Mesenchymal stem cell (in vitro differentiated cells and primary cell): Measurements from ENCODE around the gene BMPR1A.
A peak's percentile ranks its signal among the peaks of the same experiment; 100 is the strongest.

ENCODE experiments used
- DNase-seq: peaks from one replicate; pipeline ENCODE4 v3.0.0-alpha.2; 2013
- H2AFZ ChIP-seq: one replicate; pipeline ENCODE4 v1.6.1; 2013; ENCODE audit warnings: low read depth, mild to moderate bottlenecking, control low read depth, inconsistent platforms, low read length, moderate library complexity
- H2AK5ac ChIP-seq: 2 replicates; pipeline ENCODE4 v1.6.1; 2013; ENCODE audit warnings: low read length, moderate library complexity, mild to moderate bottlenecking, inconsistent platforms; ENCODE audit not compliant: severe bottlenecking
- H2BK120ac ChIP-seq: one replicate; pipeline ENCODE4 v1.6.1; 2013; ENCODE audit warnings: low read depth, mild to moderate bottlenecking, inconsistent platforms, low read length, moderate library complexity
- H2BK12ac ChIP-seq, 2 experiments: one replicate each; pipeline ENCODE4 v1.6.1; 2013; ENCODE audit warnings: inconsistent platforms in 2 of 2, low read length in 2 of 2, mild to moderate bottlenecking in 2 of 2, moderate library complexity in 2 of 2, control low read depth in 1 of 2
- H2BK15ac ChIP-seq: one replicate; pipeline ENCODE4 v1.6.1; 2013; ENCODE audit warnings: mild to moderate bottlenecking, low read depth, inconsistent platforms; ENCODE audit not compliant: poor library complexity, severe bottlenecking
- H2BK5ac ChIP-seq: 2 replicates; pipeline ENCODE4 v1.6.1; 2013; ENCODE audit warnings: low read depth, mild to moderate bottlenecking, low read length, control low read depth, inconsistent platforms; ENCODE audit not compliant: poor library complexity, severe bottlenecking
- H3K14ac ChIP-seq, 2 experiments: one replicate each; pipeline ENCODE4 v1.6.1; 2013; ENCODE audit warnings: inconsistent platforms in 2 of 2, low read length in 2 of 2, control low read depth in 1 of 2, mild to moderate bottlenecking in 1 of 2, moderate library complexity in 1 of 2
- H3K18ac ChIP-seq, 2 experiments: one replicate each; pipeline ENCODE4 v1.6.1; 2013; ENCODE audit warnings: inconsistent platforms in 2 of 2, low read length in 2 of 2, control low read depth in 1 of 2, low read depth in 1 of 2, mild to moderate bottlenecking in 1 of 2
- H3K23ac ChIP-seq, 2 experiments: one replicate each; pipeline ENCODE4 v1.6.1; 2013; ENCODE audit warnings: inconsistent platforms in 2 of 2, low read length in 2 of 2, mild to moderate bottlenecking in 2 of 2, moderate library complexity in 2 of 2, control low read depth in 1 of 2
- H3K27ac ChIP-seq: 2 replicates; pipeline ENCODE4 v1.5.1; 2013; ENCODE audit warnings: mild to moderate bottlenecking, moderate library complexity, low read length, control low read depth, inconsistent platforms; ENCODE audit not compliant: poor library complexity, severe bottlenecking
- H3K27me3 ChIP-seq, 2 experiments: 2 replicates each; pipeline versions ENCODE4 v1.6.1 to v1.7.0; 2013; ENCODE audit warnings: low read length in 2 of 2, mild to moderate bottlenecking in 2 of 2, moderate library complexity in 2 of 2, control low read depth in 1 of 2, inconsistent platforms in 1 of 2; ENCODE audit not compliant: control insufficient read depth in 1 of 2, insufficient read depth in 1 of 2
- H3K36me3 ChIP-seq, 2 experiments: 2 replicates each; pipeline versions ENCODE4 v1.6.1 to v1.7.0; 2013; ENCODE audit warnings: low read length in 2 of 2, control low read depth in 1 of 2, inconsistent platforms in 1 of 2, low read depth in 1 of 2, mild to moderate bottlenecking in 1 of 2; ENCODE audit not compliant: insufficient read depth in 2 of 2, control insufficient read depth in 1 of 2
- H3K4ac ChIP-seq, 2 experiments: one replicate each; pipeline ENCODE4 v1.6.1; 2013; ENCODE audit warnings: inconsistent platforms in 2 of 2, low read length in 2 of 2, mild to moderate bottlenecking in 2 of 2, moderate library complexity in 2 of 2, control low read depth in 1 of 2, low read depth in 1 of 2
- H3K4me1 ChIP-seq: 2 replicates; pipeline ENCODE4 v1.6.1; 2013; ENCODE audit warnings: low read depth, low read length, control low read depth; ENCODE audit not compliant: control insufficient read depth, insufficient read depth
- H3K4me2 ChIP-seq: 2 replicates; pipeline ENCODE4 v1.6.1; 2013; ENCODE audit warnings: low read length, mild to moderate bottlenecking, inconsistent platforms; ENCODE audit not compliant: poor library complexity, severe bottlenecking
- H3K4me3 ChIP-seq, 2 experiments: 2 replicates each; pipeline versions ENCODE4 v1.5.1 to v1.7.0; 2013; ENCODE audit warnings: low read length in 2 of 2, mild to moderate bottlenecking in 2 of 2, control low read depth in 1 of 2, low read depth in 1 of 2; ENCODE audit not compliant: insufficient read depth in 1 of 2
- H3K79me1 ChIP-seq: replicated peaks from 2 replicates; pipeline ENCODE4 v1.6.1; 2013; ENCODE audit warnings: mild to moderate bottlenecking, control low read depth, low read length, inconsistent platforms; ENCODE audit not compliant: poor library complexity, severe bottlenecking
- H3K9ac ChIP-seq: 2 replicates; pipeline ENCODE4 v1.7.0; 2013; ENCODE audit warnings: mild to moderate bottlenecking, low read length, moderate library complexity
- H3K9me3 ChIP-seq: 2 replicates; pipeline ENCODE4 v1.7.0; 2013; ENCODE audit warnings: mild to moderate bottlenecking, low read length; ENCODE audit not compliant: control insufficient read depth
- H4K8ac ChIP-seq: one replicate; pipeline ENCODE4 v1.6.1; 2013; ENCODE audit warnings: inconsistent platforms, mild to moderate bottlenecking, low read length, moderate library complexity
- H4K91ac ChIP-seq: one replicate; pipeline ENCODE4 v1.6.1; 2013; ENCODE audit warnings: mild to moderate bottlenecking, low read length, inconsistent platforms
- WGBS: methylation state at CpG from one replicate; pipeline ENCODE4 v1.1.7; 2013; ENCODE audit warnings: mixed read lengths; 5-methylcytosine and 5-hydroxymethylcytosine counted together

BMPR1A gene

GRCh38 chr10:86785968-86786367 lies 29.5 kb downstream of the BMPR1A start:
- Histone ChIP-seq H3K14ac (no peak overlapping the region), H2BK12ac (no peak overlapping the region), H3K79me1 (peaks cover 17% of the 10 kb centered on the region), H3K27me3 (no peaks in the 10 kb centered on the region), H3K4ac (no peak overlapping the region), H3K4me2 (no peak overlapping the region), H3K9me3 (no peaks in the 10 kb centered on the region), H3K36me3 (no peaks in the 10 kb centered on the region), H3K4me3 (no peak overlapping the region), H2AK5ac (no peak overlapping the region), H2AFZ (no peak overlapping the region), H3K23ac (no peak overlapping the region), H4K8ac (no peak overlapping the region), H4K91ac (no peak overlapping the region), H3K4me1 (peaks cover 7% of the 10 kb centered on the region), H2BK15ac (no peak overlapping the region), H2BK5ac (peak overlapping the region; percentile 20), H3K27ac (no peak overlapping the region), H2BK120ac (no peak overlapping the region), H3K18ac (peak overlapping the region in 1 of 2 experiments; percentile 61), H3K9ac (no peak overlapping the region)
- peak; percentile 26 for DNase-seq
- 51% methylated on average over 5 of the region's 5 CpGs for whole genome bisulfite sequencing

GRCh38 chr10:86786368-86786767 lies 29.9 kb downstream of the BMPR1A start:
- H2BK12ac ChIP-seq: no peak overlapping the region

GRCh38 chr10:86790394-86790793 lies 34.0 kb downstream of the BMPR1A start:
- H3K18ac ChIP-seq: no peak overlapping the region

More at GRCh38 chr10:86786368-86786767, 29.9 kb downstream of the BMPR1A start:
- Histone ChIP-seq H3K9me3 (no peaks in the 10 kb centered on the region), H3K18ac (no peak overlapping the region), H3K27me3 (no peaks in the 10 kb centered on the region), H3K4me2 (no peak overlapping the region), H3K27ac (no peak overlapping the region), H2AFZ (no peak overlapping the region), H3K4me1 (peaks cover 7% of the 10 kb centered on the region), H4K91ac (no peak overlapping the region), H2AK5ac (no peak overlapping the region), H3K23ac (no peak overlapping the region), H3K4ac (no peak overlapping the region), H3K14ac (no peak overlapping the region), H3K79me1 (peaks cover 17% of the 10 kb centered on the region), H3K9ac (no peak overlapping the region), H2BK15ac (no peak overlapping the region), H2BK120ac (peak overlapping the region; percentile 23), H3K36me3 (no peaks in the 10 kb centered on the region), H3K4me3 (no peak overlapping the region), H4K8ac (no peak overlapping the region), H2BK5ac (peak overlapping the region; percentile 20)
- 27% methylated on average over 4 of the region's 4 CpGs for WGBS
- peak; percentile 29 for DNase-seq

GRCh38 chr10:86792461-86793167 lies 36.2 kb downstream of the BMPR1A start:
- Histone ChIP-seq H3K27ac (no peak overlapping the region), H3K18ac (no peak overlapping the region), H4K91ac (no peak overlapping the region), H3K9me3 (no peaks in the 10 kb centered on the region), H3K36me3 (no peaks in the 10 kb centered on the region), H3K4ac (no peak overlapping the region), H4K8ac (no peak overlapping the region), H2BK12ac (no peak overlapping the region), H3K23ac (no peak overlapping the region), H2AFZ (no peak overlapping the region), H3K4me1 (no peaks in the 10 kb centered on the region), H3K14ac (no peak overlapping the region), H2BK15ac (no peak overlapping the region), H3K79me1 (peaks cover 16% of the 10 kb centered on the region), H3K9ac (no peak overlapping the region), H3K27me3 (no peaks in the 10 kb centered on the region), H3K4me3 (no peak overlapping the region), H3K4me2 (no peak overlapping the region), H2AK5ac (no peak overlapping the region), H2BK5ac (no peak overlapping the region), H2BK120ac (no peak overlapping the region)
- WGBS: no CpG with 5 or more reads among the region's 1 CpG
- no peak for DNase-seq

More at GRCh38 chr10:86790394-86790793, 34.0 kb downstream of the BMPR1A start:
- H2AFZ ChIP-seq: no peak overlapping the region
- H2AK5ac ChIP-seq: no peak overlapping the region
- peaks cover 4% of the 10 kb centered on the region for H3K4me1 ChIP-seq
- no peak overlapping the region for H3K4ac ChIP-seq
- H3K23ac ChIP-seq: no peak overlapping the region
- H3K14ac ChIP-seq: no peak overlapping the region
- no peak overlapping the region for H3K27ac ChIP-seq
- no peak overlapping the region for H3K9ac ChIP-seq
- H2BK120ac ChIP-seq: no peak overlapping the region
- no peak overlapping the region for H2BK15ac ChIP-seq
- H4K8ac ChIP-seq: no peak overlapping the region
- no peaks in the 10 kb centered on the region for H3K9me3 ChIP-seq
- H4K91ac ChIP-seq: no peak overlapping the region
- no peak overlapping the region for H3K4me3 ChIP-seq
- H3K27me3 ChIP-seq: no peaks in the 10 kb centered on the region
- H2BK5ac ChIP-seq: no peak overlapping the region
- 100% methylated on average over 2 of the region's 3 CpGs for WGBS
- no peak overlapping the region for H3K4me2 ChIP-seq
- no peak for DNase-seq
- no peak overlapping the region for H2BK12ac ChIP-seq
- peaks cover 19% of the 10 kb centered on the region for H3K79me1 ChIP-seq
- no peaks in the 10 kb centered on the region for H3K36me3 ChIP-seq
